GM21515 (cell line): ENCODE data around the gene CHD6.
"Not testable (repeated sequence)": the region's sequence is repeated elsewhere in the genome, so short reads cannot be mapped to it uniquely, and the experiment has no call there.

Experiments used
- ATAC-seq: cut with Tn5 transposase; IDR thresholded peaks from one replicate; pipeline ENCODE4 v1.9.1; 2021; ENCODE audit not compliant: unreplicated experiment

Gene CHD6

GRCh38 chr20:41544472-41544871 is 73.7 kb downstream of the CHD6 start:
- no peak for ATAC-seq

DNA sequence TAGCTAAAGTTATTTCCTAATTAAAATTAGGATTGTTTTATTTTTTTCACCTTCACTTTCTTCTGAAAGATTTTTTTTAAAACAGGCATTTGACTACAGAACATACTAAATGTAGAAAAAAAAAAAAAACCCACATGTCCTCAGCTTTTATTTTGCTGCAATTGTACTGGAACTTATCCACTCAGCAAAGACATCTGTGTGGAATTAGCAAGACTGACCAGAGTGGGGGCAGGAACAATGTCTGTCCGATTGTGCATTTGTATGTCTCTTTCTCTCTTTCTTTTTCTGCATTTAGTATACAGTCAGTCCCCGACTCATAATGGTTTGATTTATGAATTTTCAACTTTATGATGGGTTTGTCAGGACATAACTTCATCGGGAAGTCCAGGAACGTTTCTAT is 77.3 kb downstream of the CHD6 start:
- no peak for ATAC-seq

DNA sequence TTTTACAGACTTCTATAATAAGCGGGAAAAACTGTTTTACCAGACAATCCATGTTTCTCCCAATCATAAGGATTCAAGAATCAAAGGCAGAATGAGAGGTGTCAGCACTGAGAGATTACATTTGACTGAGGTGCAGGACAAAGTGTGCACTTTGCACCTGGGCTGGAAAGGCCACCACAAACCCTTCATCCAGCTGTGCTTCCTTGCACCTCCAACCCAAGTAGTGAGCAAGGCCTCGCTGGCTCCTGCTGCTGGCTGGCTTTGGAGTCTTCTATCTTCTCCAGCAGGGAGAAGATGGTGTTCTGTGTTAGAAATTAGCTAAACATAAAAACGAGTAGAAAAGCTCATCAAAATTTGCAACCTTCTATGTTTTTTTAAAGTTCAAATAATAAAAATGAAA is 77.7 kb downstream of the CHD6 start:
- ATAC-seq: no peak

DNA sequence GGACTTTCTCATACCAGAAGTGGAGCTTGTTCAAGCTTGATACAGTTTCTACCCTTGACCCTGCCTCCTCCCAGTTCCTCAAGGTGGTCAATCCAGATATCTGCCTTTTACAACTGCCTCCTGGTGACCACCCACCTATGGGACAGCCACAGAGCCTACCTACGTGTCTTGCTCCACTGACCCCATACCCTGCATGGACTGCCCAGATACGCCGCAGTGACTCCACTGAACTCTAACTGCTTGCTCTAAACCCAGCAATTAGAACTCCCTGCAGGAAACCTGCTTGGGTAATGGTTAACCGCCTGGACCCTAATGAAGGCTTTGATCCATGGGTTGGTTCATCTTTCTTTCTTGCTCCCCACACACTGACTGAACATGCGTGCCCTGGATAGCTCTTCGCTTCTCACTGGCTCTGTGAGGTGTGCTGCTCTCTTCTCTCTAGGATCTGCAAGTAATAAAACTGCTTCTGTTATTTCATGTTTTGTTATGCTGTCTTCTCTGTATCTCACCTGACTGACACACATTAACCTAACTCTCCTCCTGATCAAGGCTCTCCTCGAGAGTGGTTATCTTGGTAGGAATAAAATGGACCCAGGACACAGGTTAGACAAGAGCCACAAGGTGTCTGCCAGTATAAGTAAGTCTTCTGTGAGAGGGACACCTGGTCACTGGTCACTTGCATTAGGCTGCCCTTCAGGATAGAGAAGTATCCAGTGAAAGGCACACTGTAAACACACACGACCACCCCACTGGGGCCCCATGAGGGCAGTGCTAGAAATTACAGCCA is 79.2 kb downstream of the CHD6 start:
- no peak for ATAC-seq

GRCh38 chr20:41537865-41538264 is 80.3 kb downstream of the CHD6 start:
- ATAC-seq: no peak

DNA sequence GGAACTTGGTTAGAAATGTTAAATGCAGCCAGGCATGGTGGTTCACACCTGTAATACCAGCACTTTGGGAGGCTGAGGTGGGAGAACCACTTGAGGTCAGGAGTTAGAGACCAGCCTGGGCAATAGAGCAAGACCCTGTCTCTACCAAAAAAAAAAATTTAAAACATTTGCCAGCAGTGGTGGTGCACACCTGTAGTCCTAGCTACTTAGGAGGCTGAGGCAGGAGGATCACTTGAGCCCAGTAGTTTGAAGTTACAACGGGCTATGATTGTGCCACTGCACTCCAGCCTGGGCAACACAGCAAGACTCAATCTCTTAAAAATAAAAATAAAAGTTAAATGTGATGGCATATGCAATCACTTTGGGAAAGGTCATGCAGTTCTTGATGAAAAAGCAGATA is 82.6 kb downstream of the CHD6 start:
- not testable (repeated sequence) for ATAC-seq

DNA sequence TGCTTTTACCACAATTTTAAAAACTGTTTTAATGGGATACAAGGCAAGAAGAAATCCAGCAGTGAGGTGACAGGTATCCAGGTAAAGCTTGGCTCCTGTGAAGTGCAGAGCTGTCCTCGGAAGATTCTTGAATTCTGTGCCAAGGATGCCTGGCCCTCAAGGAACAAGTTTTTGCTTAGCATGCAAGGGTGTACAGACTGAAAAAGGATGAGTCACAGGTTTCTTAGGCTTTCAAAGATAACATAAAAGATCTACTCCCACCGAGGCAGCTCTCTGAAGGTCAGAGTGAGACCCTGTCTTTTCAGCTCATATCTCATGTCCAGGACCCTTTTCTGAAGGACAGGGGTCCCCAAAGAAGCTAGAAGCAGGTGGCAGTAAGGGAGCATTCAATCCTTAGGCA is 83.3 kb downstream of the CHD6 start:
- no peak for ATAC-seq

DNA sequence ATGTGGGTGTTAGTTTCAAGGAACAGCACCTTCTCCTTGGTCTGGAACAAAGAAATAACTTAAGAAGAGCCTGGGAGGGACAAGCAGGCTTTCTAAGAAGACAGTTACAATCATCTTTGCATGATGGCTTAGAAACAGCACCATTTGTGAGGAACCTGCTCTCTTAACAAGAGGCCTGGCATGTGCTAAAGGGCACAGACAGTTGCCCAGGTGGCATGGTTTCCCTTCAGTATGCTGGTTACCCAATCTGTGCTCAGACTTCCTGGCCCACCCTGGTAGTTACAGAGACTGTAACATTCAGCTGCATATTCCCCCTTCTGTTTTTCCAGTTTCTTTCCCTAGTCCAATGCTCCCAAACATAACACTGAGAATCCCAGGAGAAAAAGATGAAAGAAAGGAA is 84.0 kb downstream of the CHD6 start:
- ATAC-seq: no peak

DNA sequence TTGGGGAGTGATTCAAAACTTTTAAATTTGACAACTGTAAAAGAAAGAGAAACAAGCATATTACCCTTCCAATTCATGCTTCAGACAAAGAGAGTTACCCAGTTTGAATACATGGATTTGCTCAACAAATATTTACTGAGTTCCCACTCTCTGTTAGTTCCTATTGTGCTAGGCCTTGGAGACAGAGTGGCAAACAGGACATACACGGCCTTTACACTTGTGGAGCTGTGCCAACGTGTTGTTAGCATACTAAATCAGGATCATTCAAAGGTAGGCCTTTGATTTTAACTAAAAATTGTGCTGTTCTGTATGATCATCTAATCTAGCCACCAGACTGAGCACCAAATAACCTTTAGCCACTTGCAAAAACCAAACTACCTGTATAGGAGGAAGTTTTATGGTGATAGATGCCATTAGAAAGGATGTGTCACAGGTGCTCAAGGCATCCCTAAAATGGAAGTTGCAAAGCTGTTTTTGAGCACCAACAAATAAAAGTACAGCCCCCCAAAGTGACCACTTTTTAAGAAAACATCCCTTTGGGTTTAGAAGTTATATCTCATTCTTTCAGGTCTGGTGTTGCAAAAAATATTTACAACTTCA is 84.5 kb downstream of the CHD6 start:
- ATAC-seq: no peak

- ATAC-seq: no peak
These were observed 85.2 kb downstream of the CHD6 start for GRCh38 chr20:41532935-41533334.

DNA sequence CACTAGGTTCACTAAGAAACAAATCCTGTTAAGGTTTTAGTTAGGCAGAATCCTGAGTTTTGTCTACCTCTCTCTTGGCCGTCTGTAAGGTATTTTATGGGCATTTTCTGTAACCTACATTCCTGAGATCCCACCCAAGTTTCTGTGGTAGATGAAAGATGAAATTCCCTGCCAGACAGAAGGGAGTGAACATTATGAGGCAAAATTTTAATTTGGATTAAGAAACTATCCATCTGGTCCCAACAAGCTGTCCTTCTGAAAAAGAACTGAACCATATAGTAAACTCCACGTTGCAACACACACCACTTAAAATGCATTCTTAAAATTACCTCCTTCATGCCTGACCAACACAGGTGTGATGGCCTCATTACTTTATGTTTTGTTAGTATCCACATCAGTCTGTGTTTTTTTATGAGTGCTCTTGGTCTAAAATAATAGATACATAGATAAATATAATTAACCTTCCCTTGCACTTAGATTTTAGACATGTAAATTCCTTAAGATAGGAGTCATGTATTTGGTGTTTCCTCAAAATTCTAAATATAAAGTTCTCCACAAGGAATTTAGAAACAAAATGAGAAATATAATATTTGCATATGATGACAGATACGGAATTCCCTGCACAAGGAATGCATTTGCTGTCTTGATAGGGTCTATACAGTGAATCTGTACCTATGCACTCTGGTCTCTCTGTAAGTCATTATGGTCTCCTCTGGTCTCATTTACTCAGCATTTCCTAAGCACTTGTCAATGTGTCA is 86.5 kb downstream of the CHD6 start:
- ATAC-seq: no peak

DNA sequence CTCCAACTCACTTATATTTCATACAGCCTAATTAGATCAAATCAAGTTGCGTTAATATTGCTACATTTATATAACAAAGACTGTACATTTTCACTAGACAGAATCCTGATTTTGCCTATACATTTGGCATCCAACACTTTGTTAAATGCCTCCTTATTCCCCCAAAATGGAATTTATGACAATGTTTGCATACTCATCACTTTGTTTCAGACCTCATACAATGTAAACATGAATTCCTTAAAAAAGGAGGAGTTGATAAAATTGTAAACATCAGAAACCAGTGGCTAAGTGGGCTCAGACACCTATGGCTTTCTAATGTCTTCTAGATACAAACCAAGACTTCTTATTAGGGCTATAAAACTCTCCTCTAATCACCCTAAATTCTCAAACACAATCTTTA is 87.3 kb downstream of the CHD6 start:
- ATAC-seq: no peak

GRCh38 chr20:41526327-41526726 is 91.8 kb downstream of the CHD6 start:
- ATAC-seq: no peak

DNA sequence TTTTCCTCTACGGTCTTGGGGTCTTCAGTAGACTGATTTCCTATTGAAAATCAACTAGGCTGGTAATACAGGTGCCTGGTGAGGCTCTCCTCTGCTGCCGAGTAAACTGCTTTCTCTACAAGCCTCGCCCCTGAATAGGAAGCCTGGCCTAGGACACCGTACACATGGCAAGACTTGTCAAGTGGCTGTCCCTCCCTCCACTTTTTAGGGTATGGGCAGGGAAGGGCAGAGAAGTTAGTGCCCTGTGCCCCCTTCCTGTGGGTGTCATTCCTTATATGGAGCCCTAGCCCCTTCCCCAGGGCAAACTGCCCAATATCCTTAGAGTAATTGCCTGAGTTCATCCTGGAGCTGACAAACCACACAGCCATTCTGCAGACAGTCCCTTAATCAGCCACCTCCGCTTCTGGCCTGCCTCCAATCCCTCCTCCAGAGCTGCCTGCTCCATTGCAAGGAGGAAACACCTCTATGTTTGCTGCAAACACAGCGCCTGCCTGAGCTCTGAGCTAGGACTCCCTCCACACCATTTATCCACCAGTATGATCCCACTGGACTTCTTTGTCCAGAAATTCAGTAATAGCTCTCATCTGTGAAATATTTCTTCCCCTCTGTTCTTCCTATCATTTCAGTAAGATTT is 93.1 kb downstream of the CHD6 start:
- ATAC-seq: no peak

GRCh38 chr20:41523857-41524256 is 94.3 kb downstream of the CHD6 start:
- ATAC-seq: no peak

DNA sequence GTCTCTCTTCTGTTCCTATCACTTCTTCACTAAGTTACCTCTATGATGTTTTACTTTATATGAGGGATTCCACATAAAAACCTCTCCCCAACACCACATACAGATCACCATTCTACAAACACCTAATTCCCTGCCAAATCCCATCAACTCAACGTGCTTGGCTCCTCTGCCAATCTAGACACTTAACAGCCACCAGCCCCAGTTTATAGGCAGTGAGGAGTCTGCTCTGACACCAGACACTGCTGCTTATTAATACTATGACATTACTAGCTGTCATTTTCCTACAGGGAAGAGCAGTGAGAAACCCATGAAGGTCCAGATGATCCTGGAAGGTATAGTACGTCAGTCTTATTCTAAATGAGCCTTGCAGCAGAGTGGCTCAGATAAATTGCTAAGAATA is 104.3 kb downstream of the CHD6 start:
- no peak for ATAC-seq

- ATAC-seq: no peak
These were observed 105.6 kb downstream of the CHD6 start for GRCh38 chr20:41512624-41513023.

GRCh38 chr20:41510847-41511450 is 107.2 kb downstream of the CHD6 start:
- ATAC-seq: no peak

DNA sequence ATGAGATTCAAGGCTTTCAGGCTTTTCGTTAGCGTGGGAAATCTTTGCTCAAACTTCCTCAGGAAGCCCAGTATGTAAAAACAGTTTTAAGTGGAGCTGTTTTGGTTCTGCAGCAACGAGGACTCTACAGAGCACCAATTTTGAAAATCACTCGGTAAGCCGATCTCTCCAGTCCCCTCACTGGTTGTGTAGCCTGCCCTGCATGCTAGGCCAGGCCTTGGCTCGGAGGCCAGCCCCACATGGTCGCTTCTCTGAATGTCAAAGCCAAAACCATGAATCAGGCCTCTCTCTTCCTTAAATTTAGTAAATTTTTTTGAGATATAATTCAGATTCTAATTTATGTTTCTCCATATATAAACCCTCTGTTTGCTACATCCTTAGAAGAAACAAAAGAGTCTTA is 108.0 kb downstream of the CHD6 start:
- no peak for ATAC-seq

DNA sequence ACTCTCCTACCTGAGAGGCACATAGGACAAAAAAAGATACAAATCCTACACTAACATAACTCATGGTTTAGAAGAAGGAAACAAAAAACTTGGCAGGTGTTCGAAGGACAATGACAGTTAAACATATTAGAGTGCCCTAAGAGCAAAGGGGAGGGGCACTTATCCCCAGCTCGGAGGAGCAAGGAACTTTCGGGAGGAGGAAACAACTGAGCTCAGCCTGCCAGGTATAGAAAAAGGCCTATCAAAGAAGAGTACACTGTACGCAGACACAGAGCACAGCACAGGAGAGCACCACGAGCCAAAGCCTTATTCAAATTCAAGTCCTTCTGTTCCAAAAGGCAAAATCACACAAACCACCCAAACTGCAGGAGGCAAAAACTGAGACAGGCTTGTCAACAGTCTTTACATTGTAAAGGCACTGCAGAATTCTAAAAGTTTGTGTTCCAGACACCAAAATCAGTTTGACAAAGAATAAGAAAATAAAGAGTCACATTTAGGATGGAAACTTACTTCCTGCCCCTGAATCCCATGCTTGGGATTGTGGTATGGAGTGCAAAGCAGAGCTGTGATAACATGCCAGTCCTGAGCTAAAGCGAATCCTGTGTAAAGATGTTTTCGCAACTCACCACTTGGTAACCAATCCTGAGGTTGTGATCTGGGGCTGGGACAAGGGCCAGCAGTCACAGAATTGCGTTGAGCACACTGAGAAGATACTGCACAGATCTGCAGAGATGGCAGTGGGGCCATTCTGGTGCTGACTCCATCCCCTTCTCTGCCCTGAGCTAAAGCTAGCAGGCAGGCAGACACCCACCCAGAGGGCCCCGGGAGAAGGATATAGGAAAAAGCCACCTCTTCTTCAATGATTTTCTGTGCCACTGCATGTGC is 108.6 kb downstream of the CHD6 start:
- no peak for ATAC-seq
